Neural cell (in vitro differentiated cells): ENCODE measurements around the gene FASLG. TPM values are rescaled to one million over a fixed set of nuclear protein-coding genes. Genes with fewer than 3 reads are reported as not detected.

ENCODE experiments used
- H2AFZ ChIP-seq: fragments of 200-600, 300-800 bp; sonication (generic), shearing (Covaris generic); 2 replicates; pipeline ENCODE4 v1.6.0; 2014; ENCODE audit warnings: low read depth, mild to moderate bottlenecking, antibody characterized with exemption, low read length, moderate library complexity
- H3F3A ChIP-seq: fragments of 200-600 bp; shearing (Covaris generic); 2 replicates; pipeline ENCODE4 v1.6.1; 2016; ENCODE audit warnings: mild to moderate bottlenecking, moderate library complexity, mixed read lengths, antibody characterized with exemption, low read length; ENCODE audit not compliant: insufficient read depth, poor library complexity, severe bottlenecking
- H3K27ac ChIP-seq: fragments of 200-600, 300-800 bp; sonication (generic), shearing (Covaris generic); 2 replicates; pipeline ENCODE4 v1.5.1; 2014; ENCODE audit warnings: mild to moderate bottlenecking, low read length, moderate library complexity
- H3K27me3 ChIP-seq: fragments of 300-800, 200-600 bp; sonication (generic), shearing (Covaris generic); 2 replicates; pipeline ENCODE4 v1.6.0; 2014; ENCODE audit warnings: mild to moderate bottlenecking, low read depth, low read length, moderate library complexity; ENCODE audit not compliant: insufficient read depth
- H3K36me3 ChIP-seq: fragments of 300-800, 200-600 bp; sonication (generic), shearing (Covaris generic); 2 replicates; pipeline ENCODE4 v1.5.1; 2014; ENCODE audit warnings: mild to moderate bottlenecking, antibody characterized with exemption, low read length, moderate library complexity; ENCODE audit not compliant: insufficient read depth
- H3K4me2 ChIP-seq: fragments of 300-800, 200-600 bp; sonication (generic), shearing (Covaris generic); 2 replicates; pipeline ENCODE4 v1.6.0; 2014; ENCODE audit warnings: mild to moderate bottlenecking, low read length
- H3K4me3 ChIP-seq: fragments of 300-800, 200-600 bp; sonication (generic), shearing (Covaris generic); 2 replicates; pipeline ENCODE4 v1.5.1; 2014; ENCODE audit warnings: mild to moderate bottlenecking, low read length, moderate library complexity
- H3K79me2 ChIP-seq: fragments of 200-600 bp; shearing (Covaris generic); replicated peaks from 2 replicates; pipeline ENCODE4 v1.6.0; 2014; ENCODE audit warnings: mild to moderate bottlenecking, low read length, moderate library complexity; ENCODE audit not compliant: insufficient read depth
- H3K9ac ChIP-seq: fragments of 300-800, 200-600 bp; sonication (generic), shearing (Covaris generic); 2 replicates; pipeline ENCODE4 v1.6.1; 2016; ENCODE audit warnings: mild to moderate bottlenecking, low read length, mixed read lengths
- H3K9me2 ChIP-seq: fragments of 200-600 bp; shearing (Covaris generic); 2 replicates; pipeline ENCODE4 v1.6.1; 2016; ENCODE audit warnings: mild to moderate bottlenecking, low read length, mixed read lengths; ENCODE audit not compliant: insufficient read depth
- H3K9me3 ChIP-seq: fragments of 200-600, 300-800 bp; sonication (generic), shearing (Covaris generic); 2 replicates; pipeline ENCODE4 v1.6.1; 2016; ENCODE audit warnings: mild to moderate bottlenecking, mixed run types, low read length, moderate library complexity, mixed read lengths
- H4K20me1 ChIP-seq: fragments of 200-600 bp; shearing (Covaris generic); 2 replicates; pipeline ENCODE4 v1.6.1; 2016; ENCODE audit warnings: mild to moderate bottlenecking, mixed run types; ENCODE audit not compliant: insufficient read depth
- CTCF ChIP-seq: fragments of 450-650 bp; IDR thresholded peaks from 2 replicates; pipeline ENCODE4 v1.5.1; 2014; ENCODE audit warnings: antibody characterized with exemption, mild to moderate bottlenecking, moderate library complexity; ENCODE audit not compliant: poor library complexity, severe bottlenecking
- EP300 ChIP-seq: fragments of 450-650 bp; conservative IDR thresholded peaks from 2 replicates; pipeline ENCODE4 v1.6.1; 2014; ENCODE audit warnings: antibody characterized with exemption, mild to moderate bottlenecking, moderate library complexity; ENCODE audit not compliant: poor library complexity, severe bottlenecking
- EZH2 ChIP-seq: fragments of 200-600, 300-800 bp; shearing (Covaris generic), sonication (generic); IDR thresholded peaks from 2 replicates; pipeline ENCODE4 v1.6.1; 2014; ENCODE audit warnings: antibody characterized with exemption, low read length, borderline replicate concordance, mild to moderate bottlenecking; ENCODE audit not compliant: insufficient read depth, poor library complexity, severe bottlenecking
- MXI1 ChIP-seq: fragments of 450-650 bp; conservative IDR thresholded peaks from 2 replicates; pipeline ENCODE4 v1.6.1; 2014; ENCODE audit warnings: antibody characterized with exemption, mild to moderate bottlenecking; ENCODE audit not compliant: poor library complexity, severe bottlenecking
- POLR2AphosphoS5 ChIP-seq: IDR thresholded peaks from 2 replicates; pipeline ENCODE4 v1.6.1; 2012
- RAD21 ChIP-seq: fragments of 450-650 bp; conservative IDR thresholded peaks from 2 replicates; pipeline ENCODE4 v1.6.1; 2014; ENCODE audit warnings: antibody characterized with exemption, mild to moderate bottlenecking, moderate library complexity
- REST ChIP-seq: IDR thresholded peaks from 2 replicates; pipeline ENCODE4 v1.6.1; 2012; ENCODE audit warnings: borderline replicate concordance
- SMC3 ChIP-seq: fragments of 450-650 bp; conservative IDR thresholded peaks from 2 replicates; pipeline ENCODE4 v1.6.1; 2014; ENCODE audit warnings: antibody characterized with exemption, mild to moderate bottlenecking, moderate library complexity; ENCODE audit not compliant: poor library complexity
- TAF1 ChIP-seq: IDR thresholded peaks from 2 replicates; pipeline ENCODE4 v1.6.1; 2012; ENCODE audit warnings: low read depth
- polyA plus RNA-seq: library from polyadenylated mRNA; depleted of rRNA; stranded (reverse); fragments of >200 nt; gene quantifications from 2 replicates; pipeline ENCODE4 v1.2.3, GENCODE V29; 2014

Gene FASLG
- polyA plus RNA-seq, 1 donor from 2014 or later, result not detected

GRCh38 chr1:172622541-172622940 is 36.4 kb upstream of the FASLG start:
- H3K4me2 ChIP-seq, result no peak overlapping the region
- no peak overlapping the region for H3K4me3 ChIP-seq
- no peak for TF ChIP-seq POLR2AphosphoS5
- no peak overlapping the region for H3K27ac ChIP-seq
- no peak overlapping the region for H3K9ac ChIP-seq
- no peaks in the 10 kb centered on the region for H3K79me2 ChIP-seq
- H3F3A ChIP-seq, result no peaks in the 10 kb centered on the region
- no peak overlapping the region for H2AFZ ChIP-seq
- no peaks in the 10 kb centered on the region for H4K20me1 ChIP-seq
- H3K9me3 ChIP-seq, result no peaks in the 10 kb centered on the region
- H3K27me3 ChIP-seq, result no peaks in the 10 kb centered on the region
- H3K9me2 ChIP-seq, result no peaks in the 10 kb centered on the region
- H3K36me3 ChIP-seq, result no peaks in the 10 kb centered on the region

DNA sequence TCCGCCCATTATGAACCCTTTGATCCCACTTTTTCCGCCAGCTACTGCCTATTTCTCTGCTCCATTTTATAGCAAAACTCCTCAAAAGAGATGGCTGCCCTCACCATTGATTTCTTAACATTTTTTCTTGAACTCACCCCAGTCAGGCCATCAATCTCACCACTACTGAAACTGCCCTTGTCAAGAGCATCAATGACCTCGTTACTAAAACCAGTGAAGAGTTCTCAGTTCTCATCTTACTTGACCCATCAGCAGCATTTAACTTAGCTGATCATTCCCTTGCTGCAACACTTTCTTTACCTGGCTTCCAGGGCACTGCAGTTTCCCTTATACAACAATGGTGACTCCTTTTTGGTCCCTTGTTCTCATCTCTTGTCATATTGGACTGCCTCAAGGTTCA is 35.2 kb upstream of the FASLG start:
- no peak overlapping the region for H3K9ac ChIP-seq
- no peak for TF ChIP-seq CTCF
- TF ChIP-seq EZH2, result no peak
- no peak for TF ChIP-seq TAF1
- TF ChIP-seq EP300, result no peak
- no peak for TF ChIP-seq REST
- TF ChIP-seq RAD21, result no peak
- no peak for TF ChIP-seq SMC3
- no peak for TF ChIP-seq MXI1
- no peak for TF ChIP-seq POLR2AphosphoS5
- H4K20me1 ChIP-seq, result no peaks in the 10 kb centered on the region
- no peak overlapping the region for H3K4me2 ChIP-seq
- no peak overlapping the region for H3K27ac ChIP-seq
- no peaks in the 10 kb centered on the region for H3K9me3 ChIP-seq
- no peak overlapping the region for H2AFZ ChIP-seq
- no peaks in the 10 kb centered on the region for H3K27me3 ChIP-seq
- H3K36me3 ChIP-seq, result no peaks in the 10 kb centered on the region
- H3F3A ChIP-seq, result no peaks in the 10 kb centered on the region
- H3K79me2 ChIP-seq, result no peaks in the 10 kb centered on the region
- no peak overlapping the region for H3K4me3 ChIP-seq
- H3K9me2 ChIP-seq, result no peaks in the 10 kb centered on the region

DNA sequence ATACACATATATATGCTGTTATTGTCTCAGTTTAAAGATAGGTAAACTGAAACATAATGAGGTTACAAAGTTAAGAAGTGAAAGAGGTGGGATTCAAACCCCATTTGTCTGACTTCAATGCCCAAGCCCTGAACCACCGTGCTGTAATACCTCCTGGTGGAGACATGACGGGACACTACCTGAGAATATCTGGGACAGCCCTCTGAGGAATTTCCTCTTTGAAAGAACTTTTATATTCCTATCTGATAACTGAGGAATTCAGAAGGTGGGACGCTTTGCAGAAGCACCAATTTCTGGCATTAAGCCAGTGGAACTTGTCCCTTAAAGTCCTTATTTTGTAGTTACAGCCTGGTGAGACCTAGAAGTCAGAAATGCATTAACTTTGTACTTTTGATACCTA is 32.1 kb upstream of the FASLG start:
- Histone ChIP-seq H3F3A (no peaks in the 10 kb centered on the region), H3K27me3 (no peaks in the 10 kb centered on the region), H3K79me2 (no peaks in the 10 kb centered on the region), H3K9me2 (no peaks in the 10 kb centered on the region), H3K4me2 (no peak overlapping the region), H3K9ac (no peak overlapping the region), H3K27ac (no peak overlapping the region), H3K4me3 (no peak overlapping the region), H2AFZ (no peak overlapping the region), H4K20me1 (no peaks in the 10 kb centered on the region), H3K36me3 (no peaks in the 10 kb centered on the region), H3K9me3 (no peaks in the 10 kb centered on the region)
- TF ChIP-seq REST (no peak), CTCF (no peak), EZH2 (no peak), MXI1 (no peak), EP300 (no peak), RAD21 (no peak), POLR2AphosphoS5 (no peak), SMC3 (no peak), TAF1 (no peak)
